GM12874 (cell line): ENCODE results near the gene RGL1.
A peak's percentile ranks its signal among the peaks of the same experiment; 100 is the strongest.

Experiments used
- CTCF ChIP-seq: IDR thresholded peaks from 2 replicates; pipeline ENCODE4 v1.5.1; 2011; ENCODE audit warnings: low read depth, mild to moderate bottlenecking, control low read depth, low read length, moderate library complexity; ENCODE audit not compliant: insufficient read depth

Gene RGL1

GRCh38 chr1:183920651-183921050, 115.7 kb downstream of the RGL1 start:
- no peak for TF ChIP-seq CTCF

GRCh38 chr1:183922197-183922596, 117.3 kb downstream of the RGL1 start:
- peak; percentile 11; the same call in 1 of the 2 replicates for TF ChIP-seq CTCF

- no peak for TF ChIP-seq CTCF
Measured at GRCh38 chr1:183925947-183926346, 121.0 kb downstream of the RGL1 start.

GRCh38 chr1:183926983-183927382, 122.1 kb downstream of the RGL1 start:
- no peak for TF ChIP-seq CTCF

- no peak for TF ChIP-seq CTCF
Measured at GRCh38 chr1:183931646-183932271, 126.8 kb downstream of the RGL1 start.

GRCh38 chr1:183932412-183932811, 127.5 kb downstream of the RGL1 start:
- TF ChIP-seq CTCF: no peak

GRCh38 chr1:183933528-183934179, 128.7 kb downstream of the RGL1 start:
- no peak for TF ChIP-seq CTCF
